Measurements from ENCODE around the gene ITPR1. TPM values are rescaled to one million over a fixed set of nuclear protein-coding genes. Genes with fewer than 3 reads are reported as not detected.

Gene ITPR1
- total and polyA plus RNA-seq, 2 experiments from 2014 or later: 6.8 to 21.0 TPM

DNA sequence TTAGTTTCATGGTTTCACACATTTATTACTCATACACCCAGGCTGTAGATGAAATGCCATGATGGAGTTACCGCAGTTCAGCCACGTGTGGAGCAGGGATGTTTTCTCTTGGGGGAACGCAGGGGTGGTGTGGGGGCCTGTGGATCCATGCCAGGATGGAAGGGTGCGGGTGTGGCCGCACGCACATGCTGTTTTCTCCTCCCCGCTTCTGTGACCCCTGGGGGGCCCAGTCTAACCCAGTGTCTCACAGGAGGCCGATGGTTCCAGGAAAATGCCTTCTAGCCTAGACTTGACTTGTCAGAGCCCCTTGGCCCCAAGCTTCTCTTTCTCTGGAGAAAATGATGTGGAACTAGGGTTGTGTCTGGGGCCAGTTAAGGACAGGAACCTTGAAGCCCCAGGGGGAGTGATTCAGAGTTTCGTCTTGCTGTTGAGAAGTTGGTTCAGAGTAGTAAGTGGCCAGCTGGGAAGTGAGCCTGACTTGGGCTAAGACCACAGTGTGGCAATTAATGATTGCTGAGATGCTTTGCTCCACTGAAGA, 245.7 kb downstream of the ITPR1 start (continued):
- TF ChIP-seq, protein P1, sequence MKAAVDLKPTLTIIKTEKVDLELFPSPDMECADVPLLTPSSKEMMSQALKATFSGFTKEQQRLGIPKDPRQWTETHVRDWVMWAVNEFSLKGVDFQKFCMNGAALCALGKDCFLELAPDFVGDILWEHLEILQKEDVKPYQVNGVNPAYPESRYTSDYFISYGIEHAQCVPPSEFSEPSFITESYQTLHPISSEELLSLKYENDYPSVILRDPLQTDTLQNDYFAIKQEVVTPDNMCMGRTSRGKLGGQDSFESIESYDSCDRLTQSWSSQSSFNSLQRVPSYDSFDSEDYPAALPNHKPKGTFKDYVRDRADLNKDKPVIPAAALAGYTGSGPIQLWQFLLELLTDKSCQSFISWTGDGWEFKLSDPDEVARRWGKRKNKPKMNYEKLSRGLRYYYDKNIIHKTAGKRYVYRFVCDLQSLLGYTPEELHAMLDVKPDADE (IDR thresholded peaks at IDR 0.05): no peak
- TF ChIP-seq JUNB (IDR thresholded peaks at IDR 0.05; ENCODE audit: unreplicated experiment): no peak
- TF ChIP-seq CREB1 (CRISPR knock-in tag; IDR thresholded peaks at IDR 0.05; ENCODE audit: low read depth): no peak
- TF ChIP-seq ZNF331 (CRISPR knock-in tag; IDR thresholded peaks at IDR 0.05; ENCODE audit: low read depth): no peak
- no peak for TF ChIP-seq EZH2 (IDR thresholded peaks at IDR 0.05; ENCODE audit: low read depth, unreplicated experiment)
- no peak for TF ChIP-seq EZH2phosphoT487 (IDR thresholded peaks at IDR 0.05; ENCODE audit: unreplicated experiment)

DNA sequence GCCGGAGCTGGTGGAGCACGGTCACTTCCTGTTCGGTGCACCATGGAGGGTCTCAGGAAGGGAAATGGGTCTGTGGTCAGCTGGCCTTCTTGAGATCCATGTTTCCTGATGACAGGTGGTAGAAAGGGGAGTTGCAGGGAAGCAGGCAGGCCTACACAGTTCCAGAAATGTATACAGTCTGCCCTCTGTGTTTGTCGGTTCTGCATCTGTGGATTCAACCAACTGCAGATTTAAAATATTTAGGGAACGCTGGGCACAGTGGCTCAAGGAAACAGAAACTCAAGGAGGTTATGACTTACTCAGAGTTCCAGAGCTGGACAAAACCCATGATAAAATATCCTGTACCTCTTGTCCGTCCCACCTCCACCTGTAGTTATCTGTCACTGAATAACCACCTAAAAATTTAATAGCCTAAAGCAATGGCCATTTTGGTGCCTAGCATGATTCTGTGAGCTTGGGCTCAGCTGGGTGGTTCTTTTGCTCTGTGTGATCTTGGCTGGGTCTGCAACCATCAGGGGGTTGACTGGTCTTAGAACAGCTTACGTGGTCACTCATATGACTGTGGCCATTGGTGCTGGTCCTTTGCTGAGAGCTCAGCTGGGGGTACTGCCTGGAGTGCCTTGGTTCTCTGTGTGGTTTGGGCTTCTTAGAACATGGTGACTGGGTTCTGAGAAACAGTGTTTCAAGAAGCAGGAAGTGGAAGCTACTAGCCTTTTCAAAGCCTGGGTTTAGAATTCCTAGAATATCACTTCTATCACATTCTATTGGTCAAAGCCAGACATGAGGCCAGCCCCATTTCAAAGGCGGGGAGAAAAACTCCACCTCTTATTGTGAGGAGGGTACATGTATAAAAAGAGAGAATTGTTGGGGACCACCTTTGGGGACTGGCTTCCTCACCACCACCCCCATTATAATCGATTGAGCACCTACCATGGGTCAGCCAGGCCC, 246.4 kb downstream of the ITPR1 start:
- Histone ChIP-seq H3K4me2 (no peak overlapping the region), H3K4me1 (ENCODE audit: insufficient read depth) (no peaks in the 10 kb centered on the region), H3K4me3 (no peak overlapping the region), H3K79me2 (replicated peaks; ENCODE audit: insufficient read depth) (no peaks in the 10 kb centered on the region), H3K27me3 (ENCODE audit: insufficient read depth) (no peaks in the 10 kb centered on the region), H3K9me2 (ENCODE audit: insufficient read depth) (peaks cover 11% of the 10 kb centered on the region), H4K20me1 (replicated peaks; ENCODE audit: insufficient read depth) (no peaks in the 10 kb centered on the region), H3F3A (replicated peaks; ENCODE audit: low read depth) (no peaks in the 10 kb centered on the region), H3K27ac (ENCODE audit: low read depth) (no peak overlapping the region), H2AFZ (no peak overlapping the region), H3K36me3 (ENCODE audit: insufficient read depth) (no peaks in the 10 kb centered on the region; the same call in 1 of the 2 replicates)
- no peaks in the 10 kb centered on the region; the same call in 2 of the 3 replicates for H3K36me3 Mint-ChIP-seq (ENCODE audit: low read depth)
- TF ChIP-seq ZNF331 (CRISPR knock-in tag; IDR thresholded peaks at IDR 0.05; ENCODE audit: low read depth): peak; percentile 57; the same call in 1 of the 2 replicates
- TF ChIP-seq, protein P2, sequence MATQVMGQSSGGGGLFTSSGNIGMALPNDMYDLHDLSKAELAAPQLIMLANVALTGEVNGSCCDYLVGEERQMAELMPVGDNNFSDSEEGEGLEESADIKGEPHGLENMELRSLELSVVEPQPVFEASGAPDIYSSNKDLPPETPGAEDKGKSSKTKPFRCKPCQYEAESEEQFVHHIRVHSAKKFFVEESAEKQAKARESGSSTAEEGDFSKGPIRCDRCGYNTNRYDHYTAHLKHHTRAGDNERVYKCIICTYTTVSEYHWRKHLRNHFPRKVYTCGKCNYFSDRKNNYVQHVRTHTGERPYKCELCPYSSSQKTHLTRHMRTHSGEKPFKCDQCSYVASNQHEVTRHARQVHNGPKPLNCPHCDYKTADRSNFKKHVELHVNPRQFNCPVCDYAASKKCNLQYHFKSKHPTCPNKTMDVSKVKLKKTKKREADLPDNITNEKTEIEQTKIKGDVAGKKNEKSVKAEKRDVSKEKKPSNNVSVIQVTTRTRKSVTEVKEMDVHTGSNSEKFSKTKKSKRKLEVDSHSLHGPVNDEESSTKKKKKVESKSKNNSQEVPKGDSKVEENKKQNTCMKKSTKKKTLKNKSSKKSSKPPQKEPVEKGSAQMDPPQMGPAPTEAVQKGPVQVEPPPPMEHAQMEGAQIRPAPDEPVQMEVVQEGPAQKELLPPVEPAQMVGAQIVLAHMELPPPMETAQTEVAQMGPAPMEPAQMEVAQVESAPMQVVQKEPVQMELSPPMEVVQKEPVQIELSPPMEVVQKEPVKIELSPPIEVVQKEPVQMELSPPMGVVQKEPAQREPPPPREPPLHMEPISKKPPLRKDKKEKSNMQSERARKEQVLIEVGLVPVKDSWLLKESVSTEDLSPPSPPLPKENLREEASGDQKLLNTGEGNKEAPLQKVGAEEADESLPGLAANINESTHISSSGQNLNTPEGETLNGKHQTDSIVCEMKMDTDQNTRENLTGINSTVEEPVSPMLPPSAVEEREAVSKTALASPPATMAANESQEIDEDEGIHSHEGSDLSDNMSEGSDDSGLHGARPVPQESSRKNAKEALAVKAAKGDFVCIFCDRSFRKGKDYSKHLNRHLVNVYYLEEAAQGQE (IDR thresholded peaks at IDR 0.05; ENCODE audit: unreplicated experiment): no peak
- no peak overlapping the region for H3K4me3 Mint-ChIP-seq
- H3K27ac Mint-ChIP-seq: no peak overlapping the region
- no peaks in the 10 kb centered on the region for H3K4me1 Mint-ChIP-seq
- ATAC-seq: no peak
- H3K27me3 Mint-ChIP-seq (ENCODE audit: insufficient read depth, low read depth, poor library complexity): no peaks in the 10 kb centered on the region
- DNase-seq (ENCODE audit: low spot score): no peak
- H3K9me3 Mint-ChIP-seq: no peaks in the 10 kb centered on the region

Data from GM23338 (cell line).